HepG2 (cell line): ENCODE measurements around the gene NFKBIL1. TPM values are rescaled to one million over a fixed set of nuclear protein-coding genes. Genes with fewer than 3 reads are reported as not detected.
"Not testable (repeated sequence)": the region's sequence is repeated elsewhere in the genome, so short reads cannot be mapped to it uniquely, and the experiment has no call there.

ENCODE experiments used
- ATAC-seq: fragments of 200-7000 bp; cut with Tn5 transposase; 3 replicates; pipeline ENCODE4 v1.9.1; 2020; ENCODE audit warnings: mild to moderate bottlenecking, moderate library complexity
- BruUV-seq: library from RNA; stranded (reverse); fragments of 400-500 nt; replicated peaks from 2 replicates; lab custom pipeline; 2021; lab: Mats Ljungman, UMichigan
- CTCF ChIA-PET: fragments of 300-600 bp; formaldehyde crosslinking; extraction: SDS; loops from one replicate; lab custom pipeline; 2021; ENCODE audit warnings: low total read pairs, inconsistent platforms, low intra/inter-chr PET ratio; lab: Yijun Ruan, JAX
- POLR2A ChIA-PET: fragments of 350-600 bp; sonication (Branson Sonifier 250); formaldehyde crosslinking; loops from one replicate; lab custom pipeline; 2020; ENCODE audit warnings: antibody characterized with exemption, inconsistent platforms; lab: Yijun Ruan, JAX
- DNase-seq: peaks from one replicate; pipeline ENCODE4 v3.0.0-alpha.2; 2015; ENCODE audit warnings: low spot score
- FAIRE-seq: peaks from 3 replicates; lab custom pipeline; 2011; peaks lifted over from hg19 to GRCh38; lab: Jason Lieb, UNC
- H2AFZ ChIP-seq: one replicate; pipeline ENCODE4 v1.6.1; 2011; ENCODE audit warnings: low read length, inconsistent platforms
- H3K27ac ChIP-seq: fragments of 300-600 bp; 3 replicates; pipeline ENCODE4 v1.8.0; 2011; ENCODE audit warnings: mixed run types, mild to moderate bottlenecking, mixed read lengths, low read length, inconsistent platforms; ENCODE audit not compliant: insufficient read depth; ENCODE audit errors: extremely low read length
- H3K27me3 ChIP-seq, 2 experiments: fragments of 200-600 bp in 1 of 2; 2 replicates in 1 of 2; 3 replicates in 1 of 2; pipeline versions ENCODE4 v1.6.0 to v1.8.0; 2011; ENCODE audit warnings: low read length in 2 of 2, mild to moderate bottlenecking in 2 of 2, moderate library complexity in 2 of 2, inconsistent platforms in 1 of 2; ENCODE audit not compliant: insufficient read depth in 2 of 2, control insufficient read depth in 1 of 2
- H3K36me3 ChIP-seq, 2 experiments: fragments of 200-600 bp in 1 of 2; replicated peaks in 1 of 2; 2 replicates in 1 of 2; 3 replicates in 1 of 2; pipeline versions ENCODE4 v1.5.1 to v1.8.0; 2011; ENCODE audit warnings: low read length in 2 of 2, inconsistent platforms in 1 of 2; ENCODE audit not compliant: insufficient read depth in 2 of 2, control insufficient read depth in 1 of 2
- H3K4me1 ChIP-seq: 2 replicates; pipeline ENCODE4 v1.5.1; 2012; ENCODE audit warnings: low read length, inconsistent platforms; ENCODE audit not compliant: insufficient read depth
- H3K4me2 ChIP-seq: 2 replicates; pipeline ENCODE4 v1.6.0; 2011; ENCODE audit warnings: low read depth, low read length, inconsistent platforms
- H3K4me3 ChIP-seq, 3 experiments: fragments of 200-600 bp in 1 of 3; sonication (generic), shearing (Covaris generic) in 1 of 3; replicated peaks in 1 of 3; 2 replicates each; pipeline ENCODE4 v1.5.1; 2011 to 2016; ENCODE audit warnings: low read length in 3 of 3, inconsistent platforms in 2 of 3, low read depth in 2 of 3, mild to moderate bottlenecking in 2 of 3, control low read depth in 1 of 3, mixed read lengths in 1 of 3; ENCODE audit not compliant: insufficient read depth in 1 of 3
- H3K79me2 ChIP-seq: one replicate; pipeline ENCODE4 v1.6.1; 2011; ENCODE audit warnings: low read length, inconsistent platforms; ENCODE audit not compliant: insufficient read depth
- H3K9ac ChIP-seq: 2 replicates; pipeline ENCODE4 v1.6.0; 2011; ENCODE audit warnings: mild to moderate bottlenecking, low read depth, low read length, inconsistent platforms; ENCODE audit not compliant: insufficient read depth
- H3K9me3 ChIP-seq: 2 replicates; pipeline ENCODE4 v1.5.1; 2012; ENCODE audit warnings: mild to moderate bottlenecking, low read length
- H4K20me1 ChIP-seq: 2 replicates; pipeline ENCODE4 v1.6.0; 2011; ENCODE audit warnings: inconsistent platforms, mild to moderate bottlenecking, low read length, moderate library complexity; ENCODE audit not compliant: insufficient read depth
- POLR2AphosphoS2 ChIP-seq: IDR thresholded peaks from 2 replicates; pipeline ENCODE4 v1.6.1; 2011; ENCODE audit warnings: low read depth, low read length, improper control_type of control experiment
- SRF ChIP-seq: IDR thresholded peaks from 2 replicates; pipeline ENCODE4 v1.6.1; 2011; ENCODE audit warnings: mild to moderate bottlenecking, low read depth, low read length, moderate library complexity
- SUZ12 ChIP-seq: fragments of 150-350 bp; IDR thresholded peaks from 2 replicates; pipeline ENCODE4 v1.6.1; 2014; ENCODE audit warnings: low read depth, low read length
- ZNF282 ChIP-seq: fragments of 450-650 bp; IDR thresholded peaks from 2 replicates; pipeline ENCODE4 v1.6.1; 2018; ENCODE audit not compliant: partially characterized antibody
- WGBS: methylation state at CpG from one replicate; pipeline ENCODE4 v1.1.6; 2017; ENCODE audit warnings: low lambda C conversion rate; 5-methylcytosine and 5-hydroxymethylcytosine counted together
- in situ Hi-C: cut with HindIII; loops from 2 replicates; pipeline ENCODE4 v1.10.0; 2017; ENCODE audit warnings: low pct_unique_long_range_greater_than_20kb; ENCODE audit not compliant: extremely low pct_ligation_motif_present
- intact Hi-C: fragments of 100-400 bp; cut with micrococcal nuclease; formaldehyde crosslinking; loops from one replicate; pipeline ENCODE4 v1.10.0; 2022; ENCODE audit not compliant: unreplicated experiment
- polyA plus RNA-seq, 8 experiments: library from polyadenylated mRNA; depleted of rRNA in 3 of 8; stranded (reverse) in 7 of 8; unstranded in 1 of 8; fragments of >200 nt; fragmentation: Illumina TruSeq in 4 of 8; extraction: Trizol in 4 of 8; gene quantifications; 2 replicates each; pipeline versions ENCODE4 v1.2.1 to v1.2.3, GENCODE V29; 2011 to 2016; ENCODE audit warnings: low read depth in 4 of 8, missing spikeins in 1 of 8, mixed read lengths in 1 of 8; ENCODE audit not compliant: insufficient read depth in 1 of 8
- total RNA-seq, 5 experiments: library from RNA; depleted of rRNA; stranded (reverse); fragments of >200 nt; fragmentation: Illumina TruSeq; extraction: Trizol; gene quantifications; 2 replicates each; pipeline ENCODE4 v1.2.3, GENCODE V29; 2016; ENCODE audit warnings: low read depth in 1 of 5
- TF ChIP-seq, protein P1 (sequence below): sonication (generic); formaldehyde crosslinking; conservative IDR thresholded peaks from 2 replicates; pipeline ENCODE4 v1.8.0; 2022; ENCODE audit warnings: mild to moderate bottlenecking, moderate library complexity, missing genetic modification reagents
- TF ChIP-seq, protein P2 (sequence below): sonication (generic); formaldehyde crosslinking; IDR thresholded peaks from 2 replicates; pipeline ENCODE4 v1.9.0; 2021; ENCODE audit warnings: missing genetic modification reagents, mild to moderate bottlenecking, borderline replicate concordance

Gene NFKBIL1
- total and polyA plus RNA-seq, 2 of the 13 experiments (the other 11 are each of a cell fraction or from before 2014, with no cell fraction given): 9.7 to 19.5 TPM

DNA sequence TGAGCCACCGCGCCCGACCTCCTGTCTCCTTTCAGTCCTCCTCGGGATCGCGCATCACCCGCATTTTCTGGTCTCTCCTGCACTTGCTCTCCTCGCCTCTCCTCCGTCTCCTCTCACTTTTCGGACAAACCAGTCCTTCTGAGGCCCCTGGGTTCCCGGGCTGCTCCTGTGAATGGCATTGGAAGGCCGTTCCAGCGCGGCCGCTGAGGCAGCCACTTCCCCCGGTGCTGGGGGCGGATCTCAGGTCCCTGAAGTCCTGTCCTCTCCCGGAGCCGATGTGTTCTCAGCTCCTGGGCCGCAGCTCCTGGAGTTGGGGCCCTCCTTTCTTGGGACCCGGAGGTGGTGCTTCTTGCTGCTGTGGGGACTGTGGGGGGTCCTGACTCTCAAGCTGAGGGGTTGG, 48.7 kb upstream of the NFKBIL1 start:
- Histone ChIP-seq H3K27me3 (peaks cover 0 to 20% of the 10 kb centered on the region in 2 experiments; a peak in 1 of 5 replicates), H2AFZ (no peak overlapping the region), H3K79me2 (no peaks in the 10 kb centered on the region), H3K4me2 (peak overlapping the region; percentile 70), H3K4me3 (peak overlapping the region; percentile 47 to 79 (median 54); a peak in 4 of 6 replicates), H3K4me1 (peaks cover 43% of the 10 kb centered on the region), H3K9me3 (no peaks in the 10 kb centered on the region), H3K9ac (no peak overlapping the region), H3K36me3 (no peaks in the 10 kb centered on the region), H3K27ac (no peak overlapping the region), H4K20me1 (no peaks in the 10 kb centered on the region)
- in situ Hi-C loops: no loop called here
- no peak for FAIRE-seq
- no TSS peak for BruUV-seq
- WGBS: 49% methylated on average over 17 of the region's 21 CpGs
- ChIA-PET POLR2A (interaction anchor here (0.7 to 4.4 kb wide), 3 partner anchors 30 to 43 kb away, joined by 3 to 20 read pairs (median 13); partner anchors contain the start of genes DDX39B and MCCD1), CTCF (no interaction called here)
- no peak for DNase-seq
- TF ChIP-seq SUZ12 (no peak), SRF (no peak), POLR2AphosphoS2 (no peak), ZNF282 (no peak)
- TF ChIP-seq, protein P1, sequence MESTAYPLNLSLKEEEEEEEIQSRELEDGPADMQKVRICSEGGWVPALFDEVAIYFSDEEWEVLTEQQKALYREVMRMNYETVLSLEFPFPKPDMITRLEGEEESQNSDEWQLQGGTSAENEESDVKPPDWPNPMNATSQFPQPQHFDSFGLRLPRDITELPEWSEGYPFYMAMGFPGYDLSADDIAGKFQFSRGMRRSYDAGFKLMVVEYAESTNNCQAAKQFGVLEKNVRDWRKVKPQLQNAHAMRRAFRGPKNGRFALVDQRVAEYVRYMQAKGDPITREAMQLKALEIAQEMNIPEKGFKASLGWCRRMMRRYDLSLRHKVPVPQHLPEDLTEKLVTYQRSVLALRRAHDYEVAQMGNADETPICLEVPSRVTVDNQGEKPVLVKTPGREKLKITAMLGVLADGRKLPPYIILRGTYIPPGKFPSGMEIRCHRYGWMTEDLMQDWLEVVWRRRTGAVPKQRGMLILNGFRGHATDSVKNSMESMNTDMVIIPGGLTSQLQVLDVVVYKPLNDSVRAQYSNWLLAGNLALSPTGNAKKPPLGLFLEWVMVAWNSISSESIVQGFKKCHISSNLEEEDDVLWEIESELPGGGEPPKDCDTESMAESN (CRISPR knock-in tag): 0 out of 2 replicates have a peak, but pooled peaks have one; percentile 16
- TF ChIP-seq, protein P2, sequence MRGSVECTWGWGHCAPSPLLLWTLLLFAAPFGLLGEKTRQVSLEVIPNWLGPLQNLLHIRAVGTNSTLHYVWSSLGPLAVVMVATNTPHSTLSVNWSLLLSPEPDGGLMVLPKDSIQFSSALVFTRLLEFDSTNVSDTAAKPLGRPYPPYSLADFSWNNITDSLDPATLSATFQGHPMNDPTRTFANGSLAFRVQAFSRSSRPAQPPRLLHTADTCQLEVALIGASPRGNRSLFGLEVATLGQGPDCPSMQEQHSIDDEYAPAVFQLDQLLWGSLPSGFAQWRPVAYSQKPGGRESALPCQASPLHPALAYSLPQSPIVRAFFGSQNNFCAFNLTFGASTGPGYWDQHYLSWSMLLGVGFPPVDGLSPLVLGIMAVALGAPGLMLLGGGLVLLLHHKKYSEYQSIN (CRISPR knock-in tag): no peak
- no peak for ATAC-seq
- intact Hi-C loops: no loop called here

DNA sequence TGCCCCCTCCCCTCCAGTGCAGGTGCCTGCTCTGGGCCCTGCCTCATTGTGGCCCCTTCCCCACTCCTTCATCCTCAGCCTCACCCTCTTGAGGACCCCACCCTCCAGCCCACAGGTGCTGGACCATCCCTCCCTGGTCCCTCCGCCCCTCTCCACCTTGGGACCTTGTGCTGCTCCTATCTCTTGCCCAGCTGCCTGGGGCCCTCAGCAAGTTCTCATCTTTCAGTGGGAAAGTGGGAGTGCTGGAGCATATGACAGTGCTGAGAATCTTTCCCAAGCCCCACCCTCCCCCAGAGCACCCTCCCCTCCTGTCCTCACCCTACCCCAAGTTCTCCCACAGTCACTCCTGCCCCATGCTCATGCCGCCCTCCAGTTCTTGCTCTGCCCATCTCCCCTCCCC, 47.8 kb upstream of the NFKBIL1 start:
- H2AFZ ChIP-seq, H3K36me3 ChIP-seq, H3K9ac ChIP-seq, FAIRE-seq, DNase-seq, H4K20me1 ChIP-seq, ATAC-seq, H3K4me3 ChIP-seq, CTCF ChIA-PET, in situ Hi-C loops, BruUV-seq, H3K9me3 ChIP-seq, H3K27ac ChIP-seq, intact Hi-C loops, H3K79me2 ChIP-seq, POLR2A ChIA-PET, H3K4me2 ChIP-seq: not testable (repeated sequence)
- Histone ChIP-seq H3K4me1 (peaks cover 43% of the 10 kb centered on the region), H3K27me3 (peaks cover 0 to 17% of the 10 kb centered on the region in 2 experiments; a peak in 1 of 5 replicates)
- WGBS: 67% methylated on average over 2 of the region's 2 CpGs
